SK-N-SH (cell line): ENCODE data around the gene DNPEP. TPM values are rescaled to one million over a fixed set of nuclear protein-coding genes. Genes with fewer than 3 reads are reported as not detected.

Experiments
- CTCF ChIA-PET: fragments of 300-600, 350-600 bp; formaldehyde crosslinking; extraction: SDS; loops from one replicate; lab custom pipeline; 2021; lab: Yijun Ruan, JAX
- POLR2A ChIA-PET: fragments of 350-600 bp; sonication (Branson Sonifier 250); formaldehyde crosslinking; extraction: SDS; loops from one replicate; lab custom pipeline; 2020; ENCODE audit warnings: antibody characterized with exemption, inconsistent platforms; lab: Yijun Ruan, JAX
- DNase-seq: peaks from one replicate; pipeline ENCODE4 v3.0.0; 2012
- H2AFZ ChIP-seq: fragments of 200-600 bp; sonication (generic); 2 replicates; pipeline ENCODE4 v1.8.1; 2016; ENCODE audit warnings: antibody characterized with exemption, mild to moderate bottlenecking, low read depth
- H3F3A ChIP-seq: fragments of 200-600 bp; sonication (generic); replicated peaks from 2 replicates; pipeline ENCODE3; 2016; ENCODE audit warnings: antibody characterized with exemption, mild to moderate bottlenecking; ENCODE audit not compliant: insufficient read depth
- H3K27ac ChIP-seq, 2 experiments: fragments of 200-500 bp in 1 of 2; fragments of 200-600 bp in 1 of 2; sonication (Bioruptor generic) in 1 of 2; sonication (generic), shearing (Covaris generic) in 1 of 2; 2 replicates each; pipeline versions ENCODE4 v1.5.1 to v1.6.1; 2014 to 2016; ENCODE audit warnings: low read depth in 2 of 2, inconsistent platforms in 1 of 2, low read length in 1 of 2, mild to moderate bottlenecking in 1 of 2, mixed read lengths in 1 of 2
- H3K27me3 ChIP-seq: fragments of 200-600 bp; sonication (generic), shearing (Covaris generic); 2 replicates; pipeline ENCODE4 v1.6.1; 2016; ENCODE audit warnings: mixed run types; ENCODE audit not compliant: insufficient read depth
- H3K36me3 ChIP-seq, 2 experiments: fragments of 200-500 bp in 1 of 2; fragments of 200-600 bp in 1 of 2; sonication (Bioruptor generic) in 1 of 2; sonication (generic) in 1 of 2; replicated peaks in 1 of 2; 2 replicates each; pipeline versions ENCODE3 to v1.5.1; 2014 to 2016; ENCODE audit warnings: low read length in 1 of 2, mild to moderate bottlenecking in 1 of 2; ENCODE audit not compliant: insufficient read depth in 2 of 2, control insufficient read depth in 1 of 2
- H3K4me1 ChIP-seq, 2 experiments: fragments of 200-500 bp in 1 of 2; fragments of 200-600 bp in 1 of 2; sonication (Bioruptor generic) in 1 of 2; sonication (generic), shearing (Covaris generic) in 1 of 2; 2 replicates each; pipeline versions ENCODE4 v1.5.1 to v1.6.1; 2014 to 2016; ENCODE audit warnings: low read depth in 1 of 2, low read length in 1 of 2, mixed run types in 1 of 2; ENCODE audit not compliant: insufficient read depth in 2 of 2, control insufficient read depth in 1 of 2
- H3K4me2 ChIP-seq: fragments of 200-600 bp; sonication (generic), shearing (Covaris generic); 2 replicates; pipeline ENCODE4 v1.6.1; 2017; ENCODE audit warnings: mixed run types
- H3K4me3 ChIP-seq, 2 experiments: fragments of 200-500 bp in 1 of 2; fragments of 200-600 bp in 1 of 2; sonication (Bioruptor generic) in 1 of 2; sonication (generic), shearing (Covaris generic) in 1 of 2; 2 replicates each; pipeline versions ENCODE4 v1.5.1 to v1.8.1; 2014 to 2016; ENCODE audit warnings: low read depth in 2 of 2, inconsistent platforms in 1 of 2, low read length in 1 of 2, mild to moderate bottlenecking in 1 of 2, mixed read lengths in 1 of 2, moderate library complexity in 1 of 2
- H3K79me2 ChIP-seq: fragments of 200-600 bp; sonication (generic); 2 replicates; pipeline ENCODE4 v1.8.1; 2017; ENCODE audit warnings: mild to moderate bottlenecking; ENCODE audit not compliant: insufficient read depth
- H3K9ac ChIP-seq: fragments of 200-600 bp; sonication (generic); 2 replicates; pipeline ENCODE4 v1.6.1; 2017; ENCODE audit warnings: mixed run types
- H3K9me2 ChIP-seq: fragments of 200-600 bp; sonication (generic); 2 replicates; pipeline ENCODE4 v1.6.1; 2017; ENCODE audit warnings: mixed run types
- H3K9me3 ChIP-seq: fragments of 200-600 bp; sonication (generic); 2 replicates; pipeline ENCODE4 v1.6.1; 2017; ENCODE audit warnings: mixed run types, mild to moderate bottlenecking, moderate library complexity
- H4K20me1 ChIP-seq: fragments of 200-600 bp; sonication (generic); 2 replicates; pipeline ENCODE4 v1.6.1; 2017; ENCODE audit warnings: mild to moderate bottlenecking, mixed run types; ENCODE audit not compliant: insufficient read depth
- EZH2phosphoT487 ChIP-seq: fragments of 200-600 bp; sonication (generic); IDR thresholded peaks from 2 replicates; pipeline ENCODE4 v1.6.1; 2017; ENCODE audit warnings: low read depth, mixed run types, mild to moderate bottlenecking, antibody characterized with exemption, moderate library complexity, borderline replicate concordance
- FOXJ3 ChIP-seq: sonication (generic); formaldehyde crosslinking; IDR thresholded peaks from 2 replicates; pipeline ENCODE4 v1.5.1; 2020; ENCODE audit warnings: mild to moderate bottlenecking, missing genetic modification reagents
- FOXM1 ChIP-seq: IDR thresholded peaks from 2 replicates; pipeline ENCODE4 v1.4.0; 2012; ENCODE audit warnings: low read depth, mild to moderate bottlenecking
- JUND ChIP-seq: IDR thresholded peaks from 2 replicates; pipeline ENCODE4 v1.4.0; 2012
- RXRA ChIP-seq: IDR thresholded peaks from 2 replicates; pipeline ENCODE4 v1.4.0; 2012; ENCODE audit warnings: low read depth, mild to moderate bottlenecking, borderline replicate concordance
- TAF1 ChIP-seq: IDR thresholded peaks from 2 replicates; pipeline ENCODE4 v1.6.1; 2012; ENCODE audit warnings: low read depth, mild to moderate bottlenecking, low read length, moderate library complexity, borderline replicate concordance
- WGBS: methylation state at CpG from one replicate; pipeline ENCODE4 v1.1.6; 2017; ENCODE audit warnings: low lambda C conversion rate; 5-methylcytosine and 5-hydroxymethylcytosine counted together
- polyA plus RNA-seq, 3 experiments: library from polyadenylated mRNA; depleted of rRNA; stranded (reverse); fragments of >200 nt; gene quantifications; 2 replicates each; pipeline ENCODE4 v1.2.3, GENCODE V29; 2012
- TF ChIP-seq, protein P1 (sequence below): IDR thresholded peaks from 2 replicates; pipeline ENCODE4 v1.6.1; 2012; ENCODE audit warnings: mild to moderate bottlenecking, low read depth, low read length, moderate library complexity
- TF ChIP-seq, protein P2 (sequence below): IDR thresholded peaks from 2 replicates; pipeline ENCODE4 v1.4.0; 2012; ENCODE audit warnings: low read depth
- TF ChIP-seq, protein P3 (sequence below): IDR thresholded peaks from 2 replicates; pipeline ENCODE4 v1.4.0; 2012; ENCODE audit warnings: low read depth, borderline replicate concordance
- TF ChIP-seq, protein P4 (sequence below): fragments of 200-600 bp; sonication (generic); IDR thresholded peaks from 2 replicates; pipeline ENCODE4 v1.6.1; 2017; ENCODE audit warnings: antibody characterized with exemption, mild to moderate bottlenecking, moderate library complexity

Gene DNPEP
- polyA plus RNA-seq, 1 of the 3 experiments (the other 2 are of a cell fraction) = 80.7 TPM

DNA sequence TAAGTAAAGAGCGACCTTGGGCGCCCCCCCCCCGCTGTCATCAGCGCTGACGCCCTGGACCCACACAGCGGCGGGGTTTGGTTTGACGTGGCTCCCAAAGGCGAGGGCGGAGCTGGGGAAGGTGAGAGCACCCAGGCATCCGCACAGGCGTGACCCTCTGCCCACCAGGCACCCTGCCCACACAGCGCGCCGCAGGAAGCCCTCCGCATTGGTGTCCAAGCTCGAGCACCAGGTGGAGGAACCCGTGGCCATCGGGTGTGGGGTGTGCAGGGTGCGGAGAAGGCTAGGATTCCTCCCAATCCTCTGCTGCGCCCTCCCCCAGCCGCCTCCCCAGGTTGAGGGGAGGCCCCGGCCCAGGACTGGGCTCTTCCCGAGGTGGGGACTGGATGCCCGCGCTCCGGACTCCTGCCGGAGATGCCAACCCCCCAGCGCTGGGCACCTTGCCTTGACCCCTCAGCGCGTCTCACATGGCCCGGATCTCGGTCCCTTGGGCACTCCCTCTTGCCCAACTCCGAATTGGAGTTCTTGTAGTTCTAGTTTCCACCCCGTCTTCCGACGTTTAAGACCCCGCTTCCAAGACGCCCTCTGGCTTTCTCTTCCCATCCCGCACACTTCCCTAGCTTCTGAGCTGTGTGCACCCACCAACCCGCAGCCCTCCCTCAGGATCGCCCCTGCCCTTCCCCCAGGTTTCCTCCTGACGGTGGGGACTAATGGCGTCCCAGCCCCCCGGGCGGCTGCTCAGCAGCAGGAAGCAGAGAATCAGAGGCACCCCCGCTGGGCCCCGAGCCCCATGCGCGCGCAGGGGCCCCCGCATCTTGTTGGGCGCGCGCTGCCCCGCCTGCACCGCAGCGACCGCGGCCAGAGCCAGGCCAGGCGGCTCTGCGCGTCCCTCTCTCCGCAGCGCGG, 29.3 kb downstream of the DNPEP start:
- H3K4me2 ChIP-seq = peak overlapping the region; percentile 70
- POLR2A ChIA-PET = interaction anchor here (0.7 to 0.9 kb wide), 2 partner anchors 30 to 43 kb away, joined by 3 read pairs; partner anchors contain the start of gene DNPEP
- H3K9me3 ChIP-seq = no peaks in the 10 kb centered on the region
- no peak overlapping the region for H3K9ac ChIP-seq
- CTCF ChIA-PET = interaction anchor here (0.8 to 3.1 kb wide), 3 partner anchors 59 to 112 kb away, joined by 3 to 19 read pairs (median 3); partner anchors contain the start of gene STK16
- peak; percentile 78 for DNase-seq
- WGBS = 7% methylated on average over 27 of the region's 66 CpGs
- no peak overlapping the region for H3K27ac ChIP-seq
- peak overlapping the region; percentile 39 to 40 for H3K4me3 ChIP-seq
- peaks cover 12% of the 10 kb centered on the region for H3F3A ChIP-seq
- no peaks in the 10 kb centered on the region for H3K9me2 ChIP-seq
- H3K4me1 ChIP-seq = peaks cover 4 to 7% of the 10 kb centered on the region in 2 experiments; a peak in 2 of 4 replicates
- H3K36me3 ChIP-seq = no peaks in the 10 kb centered on the region
- TF ChIP-seq, protein P1, sequence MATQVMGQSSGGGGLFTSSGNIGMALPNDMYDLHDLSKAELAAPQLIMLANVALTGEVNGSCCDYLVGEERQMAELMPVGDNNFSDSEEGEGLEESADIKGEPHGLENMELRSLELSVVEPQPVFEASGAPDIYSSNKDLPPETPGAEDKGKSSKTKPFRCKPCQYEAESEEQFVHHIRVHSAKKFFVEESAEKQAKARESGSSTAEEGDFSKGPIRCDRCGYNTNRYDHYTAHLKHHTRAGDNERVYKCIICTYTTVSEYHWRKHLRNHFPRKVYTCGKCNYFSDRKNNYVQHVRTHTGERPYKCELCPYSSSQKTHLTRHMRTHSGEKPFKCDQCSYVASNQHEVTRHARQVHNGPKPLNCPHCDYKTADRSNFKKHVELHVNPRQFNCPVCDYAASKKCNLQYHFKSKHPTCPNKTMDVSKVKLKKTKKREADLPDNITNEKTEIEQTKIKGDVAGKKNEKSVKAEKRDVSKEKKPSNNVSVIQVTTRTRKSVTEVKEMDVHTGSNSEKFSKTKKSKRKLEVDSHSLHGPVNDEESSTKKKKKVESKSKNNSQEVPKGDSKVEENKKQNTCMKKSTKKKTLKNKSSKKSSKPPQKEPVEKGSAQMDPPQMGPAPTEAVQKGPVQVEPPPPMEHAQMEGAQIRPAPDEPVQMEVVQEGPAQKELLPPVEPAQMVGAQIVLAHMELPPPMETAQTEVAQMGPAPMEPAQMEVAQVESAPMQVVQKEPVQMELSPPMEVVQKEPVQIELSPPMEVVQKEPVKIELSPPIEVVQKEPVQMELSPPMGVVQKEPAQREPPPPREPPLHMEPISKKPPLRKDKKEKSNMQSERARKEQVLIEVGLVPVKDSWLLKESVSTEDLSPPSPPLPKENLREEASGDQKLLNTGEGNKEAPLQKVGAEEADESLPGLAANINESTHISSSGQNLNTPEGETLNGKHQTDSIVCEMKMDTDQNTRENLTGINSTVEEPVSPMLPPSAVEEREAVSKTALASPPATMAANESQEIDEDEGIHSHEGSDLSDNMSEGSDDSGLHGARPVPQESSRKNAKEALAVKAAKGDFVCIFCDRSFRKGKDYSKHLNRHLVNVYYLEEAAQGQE = no peak
- TF ChIP-seq FOXJ3 (CRISPR knock-in tag) = no peak
- TF ChIP-seq FOXM1 = no peak
- TF ChIP-seq, protein P2, sequence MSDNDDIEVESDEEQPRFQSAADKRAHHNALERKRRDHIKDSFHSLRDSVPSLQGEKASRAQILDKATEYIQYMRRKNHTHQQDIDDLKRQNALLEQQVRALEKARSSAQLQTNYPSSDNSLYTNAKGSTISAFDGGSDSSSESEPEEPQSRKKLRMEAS = no peak
- TF ChIP-seq, protein P3, sequence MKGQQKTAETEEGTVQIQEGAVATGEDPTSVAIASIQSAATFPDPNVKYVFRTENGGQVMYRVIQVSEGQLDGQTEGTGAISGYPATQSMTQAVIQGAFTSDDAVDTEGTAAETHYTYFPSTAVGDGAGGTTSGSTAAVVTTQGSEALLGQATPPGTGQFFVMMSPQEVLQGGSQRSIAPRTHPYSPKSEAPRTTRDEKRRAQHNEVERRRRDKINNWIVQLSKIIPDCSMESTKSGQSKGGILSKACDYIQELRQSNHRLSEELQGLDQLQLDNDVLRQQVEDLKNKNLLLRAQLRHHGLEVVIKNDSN = no peak
- TF ChIP-seq, protein P4, sequence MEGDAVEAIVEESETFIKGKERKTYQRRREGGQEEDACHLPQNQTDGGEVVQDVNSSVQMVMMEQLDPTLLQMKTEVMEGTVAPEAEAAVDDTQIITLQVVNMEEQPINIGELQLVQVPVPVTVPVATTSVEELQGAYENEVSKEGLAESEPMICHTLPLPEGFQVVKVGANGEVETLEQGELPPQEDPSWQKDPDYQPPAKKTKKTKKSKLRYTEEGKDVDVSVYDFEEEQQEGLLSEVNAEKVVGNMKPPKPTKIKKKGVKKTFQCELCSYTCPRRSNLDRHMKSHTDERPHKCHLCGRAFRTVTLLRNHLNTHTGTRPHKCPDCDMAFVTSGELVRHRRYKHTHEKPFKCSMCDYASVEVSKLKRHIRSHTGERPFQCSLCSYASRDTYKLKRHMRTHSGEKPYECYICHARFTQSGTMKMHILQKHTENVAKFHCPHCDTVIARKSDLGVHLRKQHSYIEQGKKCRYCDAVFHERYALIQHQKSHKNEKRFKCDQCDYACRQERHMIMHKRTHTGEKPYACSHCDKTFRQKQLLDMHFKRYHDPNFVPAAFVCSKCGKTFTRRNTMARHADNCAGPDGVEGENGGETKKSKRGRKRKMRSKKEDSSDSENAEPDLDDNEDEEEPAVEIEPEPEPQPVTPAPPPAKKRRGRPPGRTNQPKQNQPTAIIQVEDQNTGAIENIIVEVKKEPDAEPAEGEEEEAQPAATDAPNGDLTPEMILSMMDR = no peak
- no peak for TF ChIP-seq JUND
- no peak for TF ChIP-seq EZH2phosphoT487
- TF ChIP-seq TAF1 = no peak
- no peak for TF ChIP-seq RXRA
- H3K79me2 ChIP-seq = no peaks in the 10 kb centered on the region
- no peak overlapping the region for H2AFZ ChIP-seq
- H3K27me3 ChIP-seq = peaks cover 27% of the 10 kb centered on the region
- H4K20me1 ChIP-seq = no peaks in the 10 kb centered on the region
